Left lung (tissue), 10 donors: Measurements from ENCODE around the gene GPHN. TPM values are rescaled to one million over a fixed set of nuclear protein-coding genes. Genes with fewer than 3 reads are reported as not detected.
A peak's percentile ranks its signal among the peaks of the same experiment; 100 is the strongest.
"Not testable (repeated sequence)": the region's sequence is repeated elsewhere in the genome, so short reads cannot be mapped to it uniquely, and the experiment has no call there.

ENCODE experiments used
- ATAC-seq: fragments of 200-7000 bp; cut with Tn5 transposase; one replicate; pipeline ENCODE4 v1.9.1; 2020; ENCODE audit warnings: moderate library complexity
- DNase-seq, 4 donors: peaks; one replicate each; pipeline ENCODE4 v3.0.0-alpha.2; 2013 to 2020
- H3K27ac ChIP-seq, 2 donors: fragments of 200-600 bp; sonication (generic) in 1 of 2; one replicate each; pipeline versions ENCODE4 v1.5.0 to v1.8.0; 2020 to 2021
- H3K27me3 ChIP-seq, 2 donors: fragments of 200-600 bp; sonication (generic) in 1 of 2; one replicate each; pipeline versions ENCODE4 v1.5.0 to v1.8.0; 2020 to 2021
- H3K36me3 ChIP-seq, 2 donors: fragments of 200-600 bp; sonication (generic) in 1 of 2; one replicate each; pipeline versions ENCODE4 v1.5.0 to v1.8.0; 2020 to 2021
- H3K4me1 ChIP-seq, 2 donors: fragments of 200-600 bp; one replicate each; pipeline ENCODE4 v1.8.0; 2021
- H3K4me3 ChIP-seq, 2 donors: fragments of 200-600 bp; sonication (generic) in 1 of 2; one replicate each; pipeline versions ENCODE4 v1.5.0 to v1.8.0; 2020 to 2021; ENCODE audit warnings: mild to moderate bottlenecking in 1 of 2
- H3K9me3 ChIP-seq, 2 donors: fragments of 200-600 bp; sonication (generic) in 1 of 2; one replicate each; pipeline versions ENCODE4 v1.5.0 to v1.8.0; 2020 to 2021
- intact Hi-C, 2 donors: fragments of 100-400 bp; cut with DNase I; formaldehyde crosslinking; loops; one replicate each; pipeline versions ENCODE4 v1.11.2 to v1.14.2; 2022
- polyA plus RNA-seq, 6 donors: library from polyadenylated mRNA; unstranded; fragments of 120-200 nt; gene quantifications; one replicate each; pipeline ENCODE4 v1.2.1, GENCODE V29; 2013; ENCODE audit not compliant: insufficient read length in 6 of 6
- total RNA-seq, 2 donors: library from RNA; stranded (reverse); fragmentation: NEBNext Ultra II Directional; extraction: Animal tissue kit (Norgen Biotek cat#: 25700); gene quantifications; one replicate each; pipeline ENCODE4 v1.2.1, GENCODE V29; 2021
- TF ChIP-seq, protein P1 (sequence below), 2 donors: fragments of 200-600 bp; sonication (generic) in 1 of 2; IDR thresholded peaks; one replicate each; pipeline versions ENCODE4 v1.5.0 to v1.8.0; 2021; ENCODE audit warnings: antibody characterized with exemption in 2 of 2
- donor health status: DM: no; HTN: yes; CAD: no.
- donor health status: DM: no; HTN: no; CAD: no.

The GPHN gene
- total and polyA plus RNA-seq, 8 donors: 22.6 to 31.1 (median 25.7) TPM

DNA sequence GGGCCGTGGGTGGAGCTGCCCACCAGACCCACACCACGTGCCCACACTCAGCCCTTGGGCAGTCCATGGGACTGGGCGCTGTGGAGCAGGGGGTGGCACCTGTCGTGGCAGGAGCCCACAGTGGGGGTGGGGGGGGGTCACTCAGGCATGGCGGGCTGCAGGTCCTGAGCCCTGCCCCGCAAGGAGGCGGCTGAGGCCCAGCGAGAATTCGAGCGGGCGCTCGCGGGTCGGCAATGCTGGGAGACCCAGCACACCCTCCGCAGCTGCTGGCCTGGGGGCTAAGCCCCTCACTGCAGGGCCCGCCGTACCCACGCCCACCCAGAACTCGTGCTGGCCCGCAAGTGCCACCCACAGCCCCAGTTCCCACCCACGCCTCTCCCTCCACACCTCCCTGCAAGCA lies 548.7 kb downstream of the GPHN start:
- peak in 1 of 4 donors; percentile 61 for DNase-seq
- Histone ChIP-seq H3K4me1 (no peaks in the 10 kb centered on the region), H3K4me3 (no peak overlapping the region), H3K36me3 (peaks cover 0 to 3% of the 10 kb centered on the region in 2 donors), H3K9me3 (peaks cover 0 to 11% of the 10 kb centered on the region in 2 donors), H3K27me3 (no peaks in the 10 kb centered on the region), H3K27ac (no peak overlapping the region)
- peak; percentile 21 for ATAC-seq
- intact Hi-C loops: no loop called here
- TF ChIP-seq, protein P1, sequence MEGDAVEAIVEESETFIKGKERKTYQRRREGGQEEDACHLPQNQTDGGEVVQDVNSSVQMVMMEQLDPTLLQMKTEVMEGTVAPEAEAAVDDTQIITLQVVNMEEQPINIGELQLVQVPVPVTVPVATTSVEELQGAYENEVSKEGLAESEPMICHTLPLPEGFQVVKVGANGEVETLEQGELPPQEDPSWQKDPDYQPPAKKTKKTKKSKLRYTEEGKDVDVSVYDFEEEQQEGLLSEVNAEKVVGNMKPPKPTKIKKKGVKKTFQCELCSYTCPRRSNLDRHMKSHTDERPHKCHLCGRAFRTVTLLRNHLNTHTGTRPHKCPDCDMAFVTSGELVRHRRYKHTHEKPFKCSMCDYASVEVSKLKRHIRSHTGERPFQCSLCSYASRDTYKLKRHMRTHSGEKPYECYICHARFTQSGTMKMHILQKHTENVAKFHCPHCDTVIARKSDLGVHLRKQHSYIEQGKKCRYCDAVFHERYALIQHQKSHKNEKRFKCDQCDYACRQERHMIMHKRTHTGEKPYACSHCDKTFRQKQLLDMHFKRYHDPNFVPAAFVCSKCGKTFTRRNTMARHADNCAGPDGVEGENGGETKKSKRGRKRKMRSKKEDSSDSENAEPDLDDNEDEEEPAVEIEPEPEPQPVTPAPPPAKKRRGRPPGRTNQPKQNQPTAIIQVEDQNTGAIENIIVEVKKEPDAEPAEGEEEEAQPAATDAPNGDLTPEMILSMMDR (IDR thresholded peaks at IDR 0.05): no peak

DNA sequence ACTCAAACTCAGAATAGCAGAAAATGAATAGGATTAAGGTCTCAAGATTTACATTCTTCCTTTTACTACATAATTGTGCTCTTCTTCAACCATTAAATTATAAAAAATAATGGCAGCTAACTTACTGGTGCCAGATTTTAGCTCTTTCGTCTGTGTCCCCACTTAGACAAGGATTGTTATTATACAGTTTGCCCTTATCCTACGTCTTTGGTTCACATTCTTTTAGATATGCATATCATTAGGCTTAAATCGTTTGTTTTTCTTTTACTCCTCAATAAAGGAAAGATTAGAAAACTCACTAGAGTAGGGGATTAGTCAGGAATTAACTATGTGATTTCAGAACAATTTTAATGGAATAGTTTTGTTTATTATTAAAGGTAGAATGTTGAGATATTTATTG lies 551.6 kb downstream of the GPHN start:
- no peaks in the 10 kb centered on the region for H3K4me1 ChIP-seq

DNA sequence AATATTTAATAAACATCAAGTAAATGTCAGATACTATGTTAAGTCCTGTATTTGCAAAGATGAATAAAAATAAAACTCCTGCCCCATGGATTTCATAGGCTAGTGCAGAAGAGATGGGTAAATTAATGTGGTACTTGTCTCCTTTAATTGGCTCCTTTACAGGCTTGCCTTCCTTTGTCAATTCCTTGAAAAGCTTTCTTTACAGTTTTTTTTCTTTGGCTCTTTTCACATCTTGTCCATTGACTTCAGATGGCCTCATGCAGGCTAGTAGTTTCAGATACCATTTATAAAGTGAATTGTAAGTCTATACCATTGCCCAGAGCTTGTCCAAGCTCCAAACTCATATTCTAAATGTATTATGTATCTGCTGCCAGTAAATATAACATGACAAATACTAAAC lies 552.6 kb downstream of the GPHN start:
- DNase-seq (no peak), ATAC-seq (no peak)
- H3K27me3 ChIP-seq: no peaks in the 10 kb centered on the region
- TF ChIP-seq, protein P1 (IDR thresholded peaks at IDR 0.05): no peak
- H3K4me1 ChIP-seq: no peaks in the 10 kb centered on the region
- H3K9me3 ChIP-seq: peaks cover 0 to 11% of the 10 kb centered on the region in 2 donors
- H3K36me3 ChIP-seq: peaks cover 0 to 3% of the 10 kb centered on the region in 2 donors
- intact Hi-C loops: no loop called here
- no peak overlapping the region for H3K27ac ChIP-seq
- no peak overlapping the region for H3K4me3 ChIP-seq

More for the DNA sequence above, 551.6 kb downstream of the GPHN start:
- intact Hi-C loops: no loop called here
- Histone ChIP-seq H3K27ac (no peak overlapping the region), H3K36me3 (peaks cover 0 to 3% of the 10 kb centered on the region in 2 donors), H3K27me3 (no peaks in the 10 kb centered on the region), H3K4me3 (no peak overlapping the region), H3K9me3 (peaks cover 0 to 13% of the 10 kb centered on the region in 2 donors)
- ATAC-seq: no peak
- DNase-seq: no peak
- TF ChIP-seq, protein P1 (IDR thresholded peaks at IDR 0.05): no peak

DNA sequence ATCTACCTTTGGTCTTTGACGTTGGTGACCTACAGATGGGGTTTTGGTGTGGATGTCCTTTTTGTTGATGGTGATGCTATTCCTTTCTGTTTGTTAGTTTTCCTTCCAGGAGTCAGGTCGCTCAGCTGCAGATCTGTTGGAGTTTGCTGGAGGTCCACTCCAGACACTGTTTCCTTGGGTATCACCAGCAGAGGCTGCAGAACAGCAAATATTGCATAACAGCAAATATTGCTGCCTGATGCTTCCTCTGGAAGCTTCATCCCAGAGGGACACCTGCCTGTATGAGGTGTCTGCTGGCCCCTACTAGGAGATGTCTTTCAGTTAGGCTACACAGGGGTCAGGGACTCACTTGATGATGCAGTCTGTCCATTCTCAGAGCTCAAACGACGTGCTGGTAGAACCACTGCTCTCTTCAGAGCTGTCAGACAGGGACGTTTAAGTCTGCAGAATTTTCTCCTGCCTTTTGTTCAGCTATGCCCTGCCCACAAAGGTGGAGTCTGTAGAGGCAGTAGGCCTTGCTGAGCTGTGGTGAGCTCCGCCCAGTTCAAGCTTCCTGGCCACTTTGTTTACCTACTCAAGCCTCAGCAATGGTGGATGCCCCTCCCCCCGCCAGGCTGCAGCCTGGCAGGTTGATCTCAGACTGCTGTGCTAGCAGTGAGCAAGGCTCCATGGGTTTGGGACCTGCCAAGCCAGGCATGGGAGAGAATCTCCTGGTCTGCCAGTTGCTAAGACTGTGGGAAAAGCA lies 559.3 kb downstream of the GPHN start:
- DNase-seq: peak in 1 of 4 donors; percentile 28
- H3K27me3 ChIP-seq, H3K27ac ChIP-seq, H3K36me3 ChIP-seq, H3K4me3 ChIP-seq, H3K4me1 ChIP-seq, ATAC-seq, H3K9me3 ChIP-seq, intact Hi-C loops: not testable (repeated sequence)

DNA sequence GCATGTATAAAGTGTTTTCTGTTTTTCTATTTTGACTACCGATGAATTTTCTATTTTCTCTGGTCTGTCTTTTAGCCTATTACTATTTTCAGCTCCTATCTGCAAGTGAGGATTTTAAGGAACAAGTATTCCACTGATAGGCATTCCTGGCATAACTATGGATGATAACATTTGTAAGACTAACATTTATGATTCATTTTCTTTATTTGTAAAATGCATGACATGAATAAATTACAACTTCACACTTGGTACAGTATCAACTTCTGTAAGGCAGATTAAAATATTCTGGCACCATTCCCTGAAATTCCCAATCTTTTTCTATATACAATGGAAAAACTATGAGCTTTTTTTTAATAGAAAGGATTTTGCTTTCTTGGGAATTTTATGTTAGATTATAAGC lies 560.3 kb downstream of the GPHN start:
- TF ChIP-seq, protein P1 (IDR thresholded peaks at IDR 0.05): no peak
- Histone ChIP-seq H3K27me3 (no peaks in the 10 kb centered on the region), H3K4me1 (no peaks in the 10 kb centered on the region), H3K9me3 (no peaks in the 10 kb centered on the region), H3K27ac (no peak overlapping the region), H3K36me3 (no peaks in the 10 kb centered on the region), H3K4me3 (no peak overlapping the region)
- intact Hi-C loops: no loop called here
- DNase-seq (no peak), ATAC-seq (no peak)

DNA sequence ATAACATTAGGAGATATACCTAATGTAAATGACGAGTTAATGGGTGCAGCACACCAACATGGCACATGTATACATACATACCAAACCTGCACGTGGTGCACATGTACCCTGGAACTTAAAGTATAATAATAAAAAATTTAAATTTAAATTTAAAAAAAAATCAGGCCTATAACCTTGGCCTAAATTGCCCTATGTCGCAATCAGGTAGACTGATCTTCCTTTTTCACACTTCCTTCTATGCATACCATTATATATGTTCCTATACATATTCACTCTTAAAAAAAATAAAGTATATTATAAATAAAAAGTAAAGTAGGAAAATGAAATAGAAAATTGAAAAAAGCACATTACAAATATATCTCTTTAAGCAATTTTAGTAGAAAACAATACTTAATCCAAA lies 563.6 kb downstream of the GPHN start:
- H3K36me3 ChIP-seq: no peaks in the 10 kb centered on the region
- TF ChIP-seq, protein P1 (IDR thresholded peaks at IDR 0.05): no peak
- no peaks in the 10 kb centered on the region for H3K27me3 ChIP-seq
- no peaks in the 10 kb centered on the region for H3K9me3 ChIP-seq
- no peak overlapping the region for H3K4me3 ChIP-seq
- DNase-seq (no peak), ATAC-seq (no peak)
- intact Hi-C loops: no loop called here
- no peak overlapping the region for H3K27ac ChIP-seq
- no peaks in the 10 kb centered on the region for H3K4me1 ChIP-seq
